Liver (tissue), 3 donors: Measurements from ENCODE around the gene RASGRP2.

ENCODE experiments used
- FOXA1 ChIP-seq: IDR thresholded peaks from 2 replicates; pipeline ENCODE4 v1.6.1; 2016; ENCODE audit warnings: antibody characterized with exemption
- RAD21 ChIP-seq, 2 donors: IDR thresholded peaks; 2 replicates each; pipeline ENCODE4 v1.6.1; 2016; ENCODE audit warnings: antibody characterized with exemption in 2 of 2, mild to moderate bottlenecking in 2 of 2
- TAF1 ChIP-seq: conservative IDR thresholded peaks from 2 replicates; pipeline ENCODE4 v1.6.1; 2016; ENCODE audit warnings: antibody characterized with exemption, mild to moderate bottlenecking
- TF ChIP-seq, protein P1 (sequence below): IDR thresholded peaks from 2 replicates; pipeline ENCODE4 v1.6.1; 2016; ENCODE audit warnings: antibody characterized with exemption
- TF ChIP-seq, protein P2 (sequence below): IDR thresholded peaks from 2 replicates; pipeline ENCODE4 v1.6.1; 2016; ENCODE audit warnings: antibody characterized with exemption
- TF ChIP-seq, protein P3 (sequence below): fragments of 150-350 bp; IDR thresholded peaks from 2 replicates; pipeline ENCODE4 v1.5.1; 2017; ENCODE audit warnings: improper control_type of control experiment, low read depth, low read length; ENCODE audit not compliant: missing input control
- donor health status: healthy.
- donor health status: healthy.

DNA sequence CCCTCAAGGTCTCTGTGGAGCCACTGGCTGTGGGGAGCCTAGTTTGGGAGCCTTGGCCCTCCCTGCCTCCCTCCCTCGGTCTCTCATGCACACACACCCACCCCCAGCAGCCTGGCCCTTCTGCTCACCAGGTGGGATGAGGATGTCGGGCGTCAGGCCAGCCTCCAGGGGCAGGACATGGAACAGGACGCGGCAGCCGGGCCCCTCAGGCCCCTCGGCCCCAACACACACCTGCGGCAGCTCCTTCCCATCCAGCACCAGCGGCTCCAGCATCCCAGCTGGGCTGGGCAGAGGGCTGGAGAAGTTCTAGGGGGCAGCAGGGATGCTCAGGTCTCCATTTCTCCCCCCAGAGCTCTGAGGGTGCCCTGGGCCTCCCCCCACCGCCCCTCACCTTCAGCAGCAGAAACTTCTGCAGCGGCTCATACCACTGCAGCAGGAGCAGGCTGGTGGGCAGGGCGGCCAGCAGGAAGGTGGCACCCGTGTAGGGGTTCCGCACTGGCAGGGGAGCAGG lies 47.9 kb upstream of the RASGRP2 start:
- TF ChIP-seq, protein P1, sequence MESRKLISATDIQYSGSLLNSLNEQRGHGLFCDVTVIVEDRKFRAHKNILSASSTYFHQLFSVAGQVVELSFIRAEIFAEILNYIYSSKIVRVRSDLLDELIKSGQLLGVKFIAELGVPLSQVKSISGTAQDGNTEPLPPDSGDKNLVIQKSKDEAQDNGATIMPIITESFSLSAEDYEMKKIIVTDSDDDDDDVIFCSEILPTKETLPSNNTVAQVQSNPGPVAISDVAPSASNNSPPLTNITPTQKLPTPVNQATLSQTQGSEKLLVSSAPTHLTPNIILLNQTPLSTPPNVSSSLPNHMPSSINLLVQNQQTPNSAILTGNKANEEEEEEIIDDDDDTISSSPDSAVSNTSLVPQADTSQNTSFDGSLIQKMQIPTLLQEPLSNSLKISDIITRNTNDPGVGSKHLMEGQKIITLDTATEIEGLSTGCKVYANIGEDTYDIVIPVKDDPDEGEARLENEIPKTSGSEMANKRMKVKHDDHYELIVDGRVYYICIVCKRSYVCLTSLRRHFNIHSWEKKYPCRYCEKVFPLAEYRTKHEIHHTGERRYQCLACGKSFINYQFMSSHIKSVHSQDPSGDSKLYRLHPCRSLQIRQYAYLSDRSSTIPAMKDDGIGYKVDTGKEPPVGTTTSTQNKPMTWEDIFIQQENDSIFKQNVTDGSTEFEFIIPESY, result no peak
- TF ChIP-seq, protein P2, sequence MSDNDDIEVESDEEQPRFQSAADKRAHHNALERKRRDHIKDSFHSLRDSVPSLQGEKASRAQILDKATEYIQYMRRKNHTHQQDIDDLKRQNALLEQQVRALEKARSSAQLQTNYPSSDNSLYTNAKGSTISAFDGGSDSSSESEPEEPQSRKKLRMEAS, result no peak
- TF ChIP-seq RAD21 (IDR thresholded peaks at IDR 0.05), result no peak
- TF ChIP-seq, protein P3, sequence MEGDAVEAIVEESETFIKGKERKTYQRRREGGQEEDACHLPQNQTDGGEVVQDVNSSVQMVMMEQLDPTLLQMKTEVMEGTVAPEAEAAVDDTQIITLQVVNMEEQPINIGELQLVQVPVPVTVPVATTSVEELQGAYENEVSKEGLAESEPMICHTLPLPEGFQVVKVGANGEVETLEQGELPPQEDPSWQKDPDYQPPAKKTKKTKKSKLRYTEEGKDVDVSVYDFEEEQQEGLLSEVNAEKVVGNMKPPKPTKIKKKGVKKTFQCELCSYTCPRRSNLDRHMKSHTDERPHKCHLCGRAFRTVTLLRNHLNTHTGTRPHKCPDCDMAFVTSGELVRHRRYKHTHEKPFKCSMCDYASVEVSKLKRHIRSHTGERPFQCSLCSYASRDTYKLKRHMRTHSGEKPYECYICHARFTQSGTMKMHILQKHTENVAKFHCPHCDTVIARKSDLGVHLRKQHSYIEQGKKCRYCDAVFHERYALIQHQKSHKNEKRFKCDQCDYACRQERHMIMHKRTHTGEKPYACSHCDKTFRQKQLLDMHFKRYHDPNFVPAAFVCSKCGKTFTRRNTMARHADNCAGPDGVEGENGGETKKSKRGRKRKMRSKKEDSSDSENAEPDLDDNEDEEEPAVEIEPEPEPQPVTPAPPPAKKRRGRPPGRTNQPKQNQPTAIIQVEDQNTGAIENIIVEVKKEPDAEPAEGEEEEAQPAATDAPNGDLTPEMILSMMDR, result no peak
- TF ChIP-seq TAF1, result no peak
- TF ChIP-seq FOXA1, result no peak
